SIG-M5 treated with dmso at 0.1 percent for 504 hours (cell line): ENCODE results near the gene AMN.
"Not testable (repeated sequence)": the region's sequence is repeated elsewhere in the genome, so short reads cannot be mapped to it uniquely, and the experiment has no call there.

Experiments
- DNase-seq: peaks from one replicate; lab custom pipeline; 2025; ENCODE audit not compliant: unreplicated experiment; lab: John Stamatoyannopoulos, UW

The AMN gene

DNA sequence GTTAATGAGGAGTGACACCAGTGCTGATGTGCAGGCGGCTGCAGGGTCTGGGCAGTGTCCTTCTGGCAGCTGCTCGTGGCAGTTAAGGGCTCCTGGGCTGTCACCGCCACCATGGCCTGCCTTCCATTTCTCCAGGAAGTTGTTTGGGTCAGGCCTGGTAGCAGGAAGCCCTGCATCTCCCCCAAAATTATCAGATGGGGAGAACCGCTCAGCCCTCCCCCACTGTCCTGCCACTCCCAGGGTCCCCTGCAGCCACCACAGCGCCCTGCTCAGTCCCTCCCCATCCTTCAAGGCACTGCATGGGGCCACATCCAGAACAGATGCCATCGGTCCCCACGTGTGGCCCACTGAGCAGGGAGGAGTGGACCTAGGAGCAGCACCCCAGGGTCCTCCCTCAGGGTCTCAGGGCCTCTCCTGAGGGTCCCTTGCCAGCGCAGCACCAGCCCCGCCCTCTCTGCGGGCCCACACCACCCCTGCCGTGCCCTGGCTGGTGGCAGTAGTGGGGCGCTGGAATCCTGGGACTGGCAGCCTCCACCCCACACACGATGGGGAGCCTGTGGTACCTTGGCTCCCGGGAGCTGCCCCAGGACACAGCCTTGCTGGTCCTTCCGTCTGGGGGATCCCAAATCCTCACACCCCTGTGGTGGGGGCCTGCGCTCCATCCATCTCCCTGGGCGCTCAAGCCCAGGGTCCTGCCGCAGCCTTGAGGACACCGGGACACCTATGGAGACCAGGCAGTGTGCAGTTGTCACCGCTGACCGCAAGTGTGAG lies 10.3 kb upstream of the AMN start:
- DNase-seq, result no peak

DNA sequence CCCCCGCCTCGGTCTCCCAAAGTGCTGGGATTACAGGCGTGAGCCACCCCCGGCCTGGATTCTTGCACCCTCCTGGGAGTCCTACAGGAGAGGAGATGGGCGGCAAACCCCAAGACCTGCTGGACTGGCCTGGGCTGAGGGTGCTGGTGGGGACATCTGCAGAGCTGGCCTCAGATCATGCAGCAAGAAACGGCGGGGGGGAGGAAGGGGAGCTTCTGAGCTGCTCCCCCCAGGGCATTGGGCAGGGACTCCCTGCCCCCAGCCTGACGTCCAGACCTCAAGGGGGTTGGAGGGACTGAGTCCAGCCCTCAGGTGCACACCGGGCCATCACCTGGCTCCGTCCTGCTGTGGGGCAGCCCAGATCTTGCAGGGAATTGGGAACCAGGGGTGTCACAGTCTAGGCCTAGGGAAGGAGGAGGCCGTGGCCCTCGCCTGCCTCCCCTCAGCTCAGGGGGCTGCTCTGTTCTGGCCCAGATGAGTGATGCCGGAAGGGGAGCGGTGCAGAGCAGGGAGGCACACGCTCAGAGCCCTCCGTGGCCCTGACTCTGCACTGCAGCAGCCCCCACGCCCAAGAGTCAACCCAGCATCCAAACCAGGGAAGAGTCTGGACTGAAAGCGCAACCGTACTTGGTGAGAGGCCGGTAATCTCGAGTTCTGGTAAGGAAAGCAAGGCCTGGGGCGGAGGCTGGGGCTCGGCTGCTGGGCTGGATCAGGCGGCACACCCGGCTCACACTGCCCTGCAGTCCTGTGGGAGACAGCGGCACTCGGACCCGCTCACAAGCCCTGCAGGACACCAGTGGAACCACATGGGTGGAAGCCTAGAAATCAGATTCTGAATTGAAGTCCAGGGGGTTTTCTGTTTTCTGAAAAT lies 8.9 kb upstream of the AMN start:
- DNase-seq, result no peak

DNA sequence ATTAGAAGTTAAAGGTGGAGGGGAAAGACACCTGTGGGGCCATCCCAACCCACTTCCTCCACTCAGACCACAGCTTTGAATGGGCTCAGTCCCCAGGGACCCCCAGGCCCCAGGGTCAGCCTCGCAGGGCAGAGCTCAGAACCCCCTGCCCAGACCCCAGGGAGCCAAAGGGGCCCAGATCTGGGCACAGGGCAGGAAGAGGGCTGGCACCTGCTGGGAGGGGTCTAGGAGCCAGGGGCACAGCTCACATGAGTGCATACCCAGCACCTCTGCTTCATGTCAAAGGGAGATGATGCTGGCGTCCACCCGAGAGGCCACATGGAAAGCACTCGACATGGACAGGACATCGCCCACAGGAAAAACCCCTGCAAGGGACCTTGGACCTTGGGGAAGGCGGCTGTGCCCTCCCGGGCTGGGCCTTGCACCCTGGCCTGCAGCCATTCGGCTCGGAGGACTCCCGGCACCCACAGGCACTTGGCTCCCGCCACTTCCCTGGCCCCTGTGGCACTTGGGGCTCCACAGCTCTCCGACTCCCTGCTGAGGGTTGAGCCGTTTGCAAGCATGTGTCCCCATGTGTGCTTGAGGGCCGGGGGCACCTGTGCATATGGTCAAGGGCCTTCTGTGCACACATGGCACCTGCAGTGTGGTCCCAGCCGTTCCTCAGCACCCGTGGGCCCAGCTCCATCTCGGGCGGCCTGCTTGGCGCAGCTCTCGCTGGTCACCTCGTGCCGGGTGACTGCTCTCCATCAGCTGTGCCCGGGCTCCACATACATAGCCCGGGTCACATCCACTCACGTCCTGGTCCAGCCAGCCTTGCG lies 7.8 kb upstream of the AMN start:
- DNase-seq, result no peak

DNA sequence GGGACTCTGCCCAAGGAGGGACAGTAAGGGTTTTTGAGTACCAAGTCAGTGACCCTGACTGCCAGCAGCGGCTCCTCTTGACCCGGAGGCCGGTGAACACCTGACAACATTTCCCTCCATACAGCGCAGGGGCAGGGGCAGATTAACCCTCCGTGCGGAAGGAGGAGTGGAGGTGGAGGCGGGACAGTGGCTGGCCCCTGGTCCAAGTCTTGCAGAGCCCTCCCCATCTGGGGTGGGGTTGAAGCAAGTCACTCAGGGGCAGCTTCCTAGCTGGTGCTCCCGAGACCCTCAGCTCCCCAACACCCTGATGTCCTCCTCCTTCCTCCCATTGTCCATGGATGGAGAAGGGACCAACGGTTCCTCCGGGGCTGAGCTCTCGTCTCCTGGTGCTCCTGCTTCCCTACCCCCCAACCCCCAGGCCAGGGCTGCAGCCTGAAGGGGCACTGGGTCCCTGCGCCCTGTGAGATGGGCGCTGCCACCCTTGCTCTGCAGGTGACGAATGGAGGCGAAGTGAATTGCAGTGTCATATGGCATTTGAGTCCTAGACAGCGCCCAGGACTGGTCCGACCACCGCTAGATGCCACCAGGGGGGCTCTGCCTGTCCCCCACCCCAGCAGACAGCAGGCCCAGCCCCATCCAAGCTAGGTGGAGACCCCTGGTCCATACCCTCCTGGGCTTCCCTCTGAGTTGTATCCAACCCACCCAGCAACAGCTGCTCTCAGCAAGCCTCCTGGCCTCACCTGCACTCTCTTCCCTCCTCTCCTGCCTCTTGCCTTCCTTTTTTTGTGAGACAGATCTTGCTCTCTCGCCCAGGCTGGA lies 7.0 kb upstream of the AMN start:
- no peak for DNase-seq

DNA sequence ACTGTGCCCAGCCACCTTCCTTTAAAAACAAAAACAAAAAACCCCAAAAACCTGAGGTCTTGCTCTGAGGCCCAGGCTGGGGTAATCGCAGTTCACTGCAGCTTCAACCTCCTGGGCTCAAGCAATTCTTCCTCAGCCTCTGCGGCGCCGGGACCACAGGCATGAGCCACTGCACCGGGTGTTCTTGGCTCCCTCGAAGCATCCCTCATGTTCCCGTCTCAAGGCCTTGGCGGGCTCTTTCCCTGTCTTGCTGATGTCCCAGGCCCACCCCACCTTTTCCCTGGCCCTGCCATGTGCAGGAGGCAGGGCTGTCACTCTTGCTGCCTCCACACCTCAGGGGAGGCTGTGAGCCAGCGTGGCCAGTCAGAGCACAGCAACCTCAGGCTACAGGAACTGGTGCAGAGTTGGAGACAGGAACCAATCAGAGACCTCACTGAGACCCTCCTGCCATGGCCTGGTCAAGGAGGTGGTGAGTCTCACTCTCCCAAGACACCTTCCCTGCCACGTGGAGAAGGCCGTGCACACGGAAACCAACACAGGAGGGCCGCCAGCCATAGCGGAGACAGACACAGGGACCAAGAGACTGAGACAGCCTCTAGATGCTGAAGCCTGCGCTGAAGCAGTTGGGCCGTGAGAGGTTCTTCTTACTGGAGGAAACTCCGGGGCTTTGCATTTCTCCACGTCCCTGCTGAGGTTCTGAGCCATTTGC lies 6.0 kb upstream of the AMN start:
- no peak for DNase-seq

DNA sequence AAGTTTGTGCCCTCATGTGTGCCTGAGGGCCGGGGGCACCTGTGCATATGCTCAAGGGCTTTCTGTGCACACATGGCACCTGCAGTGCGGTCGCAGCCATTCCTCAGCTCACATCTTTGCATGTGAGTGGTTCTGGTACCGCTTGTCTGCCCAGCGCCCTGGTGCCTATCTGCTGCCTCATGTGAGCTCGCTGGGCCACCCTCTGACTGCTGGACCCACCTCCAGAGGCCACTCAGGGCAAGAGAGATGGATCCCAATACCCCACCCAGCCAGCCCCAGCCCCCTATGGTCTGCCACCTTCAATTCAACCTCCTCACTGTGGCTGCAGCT lies 5.4 kb upstream of the AMN start:
- no peak for DNase-seq

DNA sequence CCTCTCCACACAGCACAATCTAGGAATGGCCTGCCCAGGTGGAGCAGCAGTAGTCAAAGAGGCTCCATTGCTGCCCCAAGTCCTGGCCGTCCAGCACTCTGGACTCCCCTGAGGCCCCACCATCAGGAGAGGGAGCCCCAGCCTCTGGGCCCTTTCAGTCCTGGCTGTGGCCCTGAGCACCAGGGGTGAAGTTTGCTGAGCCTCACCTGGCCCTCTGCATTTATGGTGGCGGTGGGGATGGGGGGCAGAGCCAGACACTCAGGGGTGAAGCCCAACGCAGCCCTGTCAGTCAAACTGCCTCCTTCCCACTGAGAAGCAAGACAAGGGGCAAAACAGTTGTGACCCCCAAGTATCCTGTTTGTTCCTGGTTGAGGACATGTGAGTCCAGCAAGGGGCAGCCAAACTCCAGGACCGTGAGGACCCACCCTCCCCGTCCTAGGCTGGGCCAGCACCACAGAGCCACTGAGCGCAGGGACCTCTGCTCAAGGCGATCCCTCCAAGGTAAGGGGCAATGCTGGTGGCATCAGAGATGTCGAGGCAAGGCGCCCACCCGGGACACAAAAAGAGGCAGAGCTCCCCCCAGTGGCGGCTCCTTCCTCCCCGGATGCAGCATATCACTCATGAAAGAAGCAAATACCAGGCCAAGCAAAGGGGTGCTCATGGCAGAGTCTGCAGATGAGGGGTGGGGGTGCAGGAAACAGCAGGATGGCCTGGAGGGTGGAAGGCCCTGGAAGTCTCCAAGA lies 4.8 kb upstream of the AMN start:
- DNase-seq, result no peak

DNA sequence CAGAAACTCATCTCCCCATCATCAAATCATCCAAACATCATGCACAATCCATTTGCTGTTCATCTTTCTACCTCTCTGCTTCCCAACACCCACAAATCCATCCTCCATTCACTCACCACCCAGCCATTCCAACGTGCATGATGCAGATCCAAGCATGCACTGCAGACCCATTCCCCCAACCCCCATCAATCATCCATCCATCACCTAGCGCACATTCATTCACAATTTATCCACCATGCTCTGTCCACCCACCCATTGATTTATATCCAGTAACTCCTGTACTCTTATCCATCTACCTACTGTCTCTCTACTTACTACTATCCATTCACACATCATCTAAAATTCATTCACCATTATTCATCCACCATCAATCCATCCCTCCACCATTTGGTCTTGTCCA lies 4.0 kb upstream of the AMN start:
- DNase-seq, result no peak

DNA sequence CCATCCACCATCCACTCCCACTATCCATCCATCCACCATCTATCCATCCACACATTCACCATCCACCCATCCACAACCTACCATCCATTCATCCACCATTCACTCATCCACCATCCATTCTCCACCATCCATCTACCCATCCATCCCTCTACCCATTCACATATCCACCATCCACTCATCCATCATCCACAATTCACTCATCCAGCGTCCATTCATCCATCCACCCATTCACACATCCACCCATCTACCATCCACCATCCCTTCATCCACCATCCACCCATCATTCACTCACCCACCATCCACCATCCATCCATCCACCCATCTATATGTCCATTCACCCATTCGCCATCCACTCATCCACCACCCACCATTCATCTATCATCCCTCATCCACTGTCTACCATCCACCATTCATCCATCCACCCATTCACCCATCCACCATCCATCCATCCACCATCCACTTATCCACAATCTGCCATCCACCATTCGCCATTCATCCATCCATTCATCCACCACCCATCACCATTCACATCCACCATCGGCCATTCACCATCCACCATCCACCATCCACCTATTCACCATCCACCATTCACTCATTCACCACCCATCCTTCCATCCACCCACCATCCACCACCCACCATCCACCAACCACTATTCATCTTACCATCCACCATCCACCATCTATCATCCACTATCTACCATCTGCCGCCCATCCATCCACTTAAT lies 2.0 kb upstream of the AMN start:
- no peak for DNase-seq

DNA sequence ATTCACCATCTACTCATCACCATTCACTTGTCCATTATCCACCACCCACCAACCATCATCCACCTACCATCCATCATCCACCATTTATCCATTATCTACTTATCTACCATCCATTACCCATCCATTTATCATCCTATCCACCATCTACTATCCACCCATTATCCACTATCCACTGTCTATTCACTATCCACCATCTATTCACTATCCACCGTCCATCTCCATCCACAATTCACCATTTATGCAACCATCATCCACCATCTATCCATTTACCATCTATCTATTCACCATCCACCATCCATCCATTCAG lies 1.5 kb upstream of the AMN start:
- no peak for DNase-seq

DNA sequence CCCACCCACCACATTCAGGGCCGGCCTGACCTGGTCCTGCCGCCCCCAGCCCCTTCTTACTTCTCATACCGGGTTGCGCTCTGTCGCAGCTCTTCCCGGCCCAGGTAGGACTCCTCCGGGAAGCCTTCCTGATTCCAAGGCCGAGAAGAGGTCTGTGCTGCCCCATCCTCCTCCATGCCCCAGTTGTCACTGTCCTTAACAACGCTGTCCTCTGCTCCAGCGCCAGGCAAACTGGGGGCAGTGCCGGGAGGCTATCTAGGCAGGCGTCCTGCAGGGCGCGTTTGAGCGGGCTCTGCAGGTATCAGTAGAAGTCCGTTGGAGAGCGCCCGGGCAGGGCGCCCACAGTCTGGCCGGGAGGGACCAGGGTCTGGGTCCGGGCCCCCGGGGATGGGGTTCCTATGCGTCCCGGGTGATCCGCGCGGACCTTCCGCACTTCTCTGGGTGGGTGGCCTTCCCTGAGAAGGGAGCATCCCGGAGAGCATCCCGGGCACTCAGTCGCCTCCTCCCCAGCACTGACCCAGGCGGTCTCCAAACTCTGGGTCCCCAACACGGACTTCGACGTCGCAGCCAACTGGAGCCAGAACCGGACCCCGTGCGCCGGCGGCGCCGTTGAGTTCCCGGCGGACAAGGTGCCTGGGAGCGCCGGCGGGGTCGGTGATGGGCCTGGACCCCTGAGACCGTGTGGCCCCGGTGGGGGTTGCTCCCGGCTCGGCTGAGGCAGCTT lies 900 bp downstream of the AMN start:
- DNase-seq, result no peak

DNA sequence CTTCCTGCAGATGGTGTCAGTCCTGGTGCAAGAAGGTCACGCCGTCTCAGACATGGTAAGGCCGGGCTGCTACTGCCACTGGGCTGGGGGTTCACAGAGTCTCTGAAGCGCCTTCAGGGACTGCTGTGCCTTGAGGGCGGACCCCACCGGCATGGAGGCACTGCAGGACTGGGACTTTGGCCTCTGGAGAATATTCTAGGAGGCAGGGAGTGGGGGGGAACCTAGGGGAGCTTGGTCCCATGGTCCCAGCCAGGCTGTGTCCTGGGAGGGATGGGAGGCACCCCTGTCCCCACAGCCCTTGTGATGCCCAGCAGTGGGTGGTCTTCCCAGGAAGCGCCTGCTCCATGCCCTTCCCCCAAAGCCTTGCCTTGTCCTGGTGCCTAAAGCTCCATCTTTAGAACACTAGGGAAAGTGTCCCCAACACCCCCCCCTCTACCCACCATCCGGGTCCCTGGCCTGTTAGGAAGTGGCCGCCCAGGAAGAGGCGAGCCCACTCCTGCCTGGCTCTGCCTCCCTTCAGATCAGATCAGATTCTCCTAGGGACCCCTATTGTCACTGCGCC lies 1.5 kb downstream of the AMN start:
- no peak for DNase-seq

DNA sequence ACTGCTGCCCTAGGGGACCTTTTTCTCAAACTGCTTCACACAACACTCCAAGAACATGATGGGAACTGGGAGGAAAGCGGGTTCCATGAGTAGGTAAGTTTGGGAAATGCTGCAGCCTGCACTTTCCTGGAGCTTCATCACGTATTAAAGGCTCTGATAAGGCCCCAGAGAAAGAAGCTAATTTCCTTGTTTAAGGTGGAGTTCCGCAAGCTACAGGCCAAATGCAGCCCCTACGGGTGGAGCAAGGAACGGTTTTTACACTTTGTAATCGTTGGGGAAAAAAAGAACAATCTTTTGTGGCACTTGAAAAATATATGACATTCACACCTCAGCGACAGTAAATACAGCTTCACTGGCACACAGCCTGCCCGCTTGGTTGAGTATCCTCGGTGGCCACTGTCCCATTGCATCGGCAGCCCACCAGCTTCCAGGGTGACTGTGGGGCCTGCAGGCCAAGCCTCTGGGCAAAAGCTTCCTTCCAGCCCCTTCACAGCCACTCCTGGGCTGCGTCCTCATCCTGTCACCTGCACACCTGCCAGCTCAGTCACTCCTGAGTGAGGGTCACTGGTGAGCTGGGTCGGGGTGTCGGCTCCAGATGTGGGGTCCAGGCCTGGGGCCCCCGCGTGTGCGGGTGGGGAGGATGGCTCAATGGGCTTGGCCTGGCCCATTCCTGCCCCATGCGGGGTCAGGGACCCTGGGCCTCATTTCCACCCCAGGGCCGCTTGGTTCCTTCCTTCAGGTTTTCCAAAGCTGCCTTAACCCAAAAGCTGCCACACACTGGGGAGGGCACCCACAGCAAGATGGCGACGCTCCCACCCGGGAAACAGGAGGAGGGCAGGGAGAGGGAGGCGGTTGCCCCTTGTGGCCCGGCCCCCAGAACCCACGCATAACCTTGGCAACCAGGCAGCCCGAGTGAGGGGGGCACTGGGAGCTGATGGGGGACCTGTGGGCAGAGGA lies 2.4 kb downstream of the AMN start:
- no peak for DNase-seq

DNA sequence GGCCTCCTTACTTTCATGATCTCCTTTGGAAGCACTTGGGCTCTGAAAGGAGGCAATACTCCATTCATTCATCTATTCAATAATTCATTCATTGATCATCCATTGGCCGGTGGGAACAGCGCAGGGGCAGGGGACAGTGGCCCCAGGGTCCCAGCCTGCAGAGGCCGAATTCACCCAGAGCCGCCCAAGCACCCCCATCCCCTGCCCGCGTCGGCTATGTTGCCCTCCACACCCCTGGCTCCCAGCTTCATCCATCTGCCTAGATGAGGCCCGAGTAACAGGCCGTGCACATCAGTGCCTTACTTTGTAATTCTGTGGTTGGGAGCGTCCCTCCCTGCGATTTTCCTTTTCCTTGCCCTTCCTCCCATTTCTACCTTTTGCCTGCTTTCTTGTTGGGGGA lies 3.2 kb downstream of the AMN start:
- DNase-seq, result no peak

DNA sequence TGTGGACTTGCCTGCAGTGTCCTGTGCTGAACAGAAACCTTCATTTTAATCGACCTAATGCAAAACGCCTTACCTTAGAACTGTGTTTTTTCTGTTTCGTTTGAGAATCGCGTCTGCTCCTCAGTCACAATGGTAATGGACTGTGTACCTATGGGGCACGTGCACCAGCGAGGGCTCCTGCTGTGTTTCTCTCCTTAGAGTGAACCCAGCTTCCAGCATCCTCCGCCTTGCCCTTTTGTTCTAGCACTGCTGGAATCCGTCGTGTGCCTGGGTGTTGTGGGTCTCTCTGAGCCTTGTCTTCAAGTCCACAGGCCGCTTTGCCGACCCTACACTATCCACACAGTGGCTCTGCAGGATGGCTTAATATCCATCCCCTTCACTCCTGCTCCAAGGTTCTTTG lies 3.6 kb downstream of the AMN start:
- DNase-seq, result no peak

DNA sequence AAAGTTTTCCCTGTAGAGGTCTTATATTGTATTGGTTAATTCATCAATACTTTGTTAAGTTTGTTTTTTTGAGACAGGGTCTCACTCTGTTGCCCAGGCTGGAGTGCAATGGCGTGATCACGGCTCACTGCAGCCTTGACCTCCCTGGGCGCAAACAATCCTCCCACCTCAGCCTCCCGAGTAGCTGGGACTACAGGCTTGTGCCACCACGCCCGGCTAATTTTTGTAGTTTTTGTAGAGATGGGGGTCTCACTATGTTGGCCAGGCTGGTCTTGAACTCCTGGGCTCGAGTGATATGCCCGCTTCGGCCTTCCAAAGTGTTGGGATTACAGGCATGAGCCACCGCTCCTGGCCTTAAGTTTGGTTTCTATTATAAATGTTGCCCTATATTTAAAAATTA lies 4.4 kb downstream of the AMN start:
- not testable (repeated sequence) for DNase-seq

DNA sequence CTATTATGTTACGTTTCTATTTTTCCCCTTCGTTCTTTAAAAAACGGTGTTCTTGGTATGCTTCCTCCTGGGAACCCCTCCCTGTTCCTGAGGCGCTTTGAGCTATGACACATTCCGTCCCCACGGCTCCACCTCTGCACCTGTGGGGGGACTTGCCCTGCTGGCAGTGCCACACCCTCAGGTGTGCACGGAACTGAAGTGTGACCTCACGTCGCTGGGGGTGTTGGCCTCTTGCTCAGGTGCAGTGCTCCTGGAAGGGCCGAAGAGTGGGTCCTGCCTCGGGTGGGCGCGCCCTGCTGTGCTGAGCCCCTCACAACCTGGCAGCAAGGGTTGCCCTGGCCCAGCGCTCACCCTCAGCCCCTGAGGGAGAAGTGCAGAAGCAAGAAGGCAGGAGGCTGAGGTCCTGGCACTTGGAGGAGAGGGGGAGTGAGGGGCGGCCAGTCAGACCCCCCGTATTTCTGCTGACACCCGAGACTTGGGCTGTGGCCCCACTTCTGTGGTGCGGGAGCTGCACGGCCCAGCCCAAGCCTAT lies 4.9 kb downstream of the AMN start:
- no peak for DNase-seq
